Activated naive CD8-positive, alpha-beta T cell (primary cell): Measurements from ENCODE around the gene CPT1A.

Source experiments
- H3K27ac Mint-ChIP-seq: one replicate; pipeline ENCODE4 v1.8.0; 2021; ENCODE audit warnings: mixed read lengths
- H3K27me3 Mint-ChIP-seq: one replicate; pipeline ENCODE4 v1.8.0; 2021; ENCODE audit warnings: mixed read lengths
- H3K36me3 Mint-ChIP-seq: one replicate; pipeline ENCODE4 v1.8.0; 2021; ENCODE audit warnings: mixed read lengths
- H3K4me1 Mint-ChIP-seq: one replicate; pipeline ENCODE4 v1.8.0; 2021; ENCODE audit warnings: low read depth, mixed read lengths
- H3K4me3 Mint-ChIP-seq: one replicate; pipeline ENCODE4 v1.8.0; 2021; ENCODE audit warnings: mild to moderate bottlenecking, mixed read lengths
- H3K9me3 Mint-ChIP-seq: one replicate; pipeline ENCODE4 v1.8.0; 2021; ENCODE audit warnings: low read depth, mixed read lengths

CPT1A gene

DNA sequence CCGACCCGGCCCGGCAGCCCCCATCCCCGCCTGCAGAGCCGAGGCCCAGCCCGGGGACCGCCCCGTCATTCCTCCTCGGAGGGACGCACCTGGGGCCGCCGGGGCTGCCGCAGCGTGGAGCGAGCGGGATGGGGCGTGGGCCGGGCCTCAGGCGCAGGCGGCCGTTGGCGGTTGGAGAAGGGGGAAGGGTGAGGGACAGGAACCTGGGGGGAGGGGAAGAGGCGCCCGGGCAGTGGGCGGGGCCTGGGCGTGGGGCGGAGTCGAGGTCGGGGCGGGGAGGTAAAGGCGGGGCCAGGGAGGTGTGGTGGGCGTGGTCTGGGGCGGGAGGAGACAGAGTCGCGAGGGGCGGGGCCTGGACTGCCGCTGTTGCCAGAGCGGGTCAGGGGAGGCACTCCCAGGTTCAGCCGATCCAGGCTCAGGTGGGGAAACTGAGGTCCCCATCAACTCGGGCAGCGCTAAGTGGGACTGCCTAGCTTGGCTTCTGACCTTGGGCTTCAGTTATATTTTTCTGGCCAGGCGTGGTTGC, 90.3 kb downstream of the CPT1A start, which contains the start of gene TESMIN:
Gene TESMIN (minus strand): TSS at position 190 of the 526 bp plus-strand sequence. CDS start 860 bp downstream, outside the sequence.
- Mint-ChIP-seq H3K27me3 (no peaks in the 10 kb centered on the region), H3K27ac (no peak within 1 kb of the TSS), H3K4me1 (peaks cover 6% of the 10 kb centered on the region), H3K36me3 (peaks cover 3% of the 10 kb centered on the region), H3K4me3 (peak within 1 kb of the TSS; percentile 78), H3K9me3 (no peaks in the 10 kb centered on the region)

DNA sequence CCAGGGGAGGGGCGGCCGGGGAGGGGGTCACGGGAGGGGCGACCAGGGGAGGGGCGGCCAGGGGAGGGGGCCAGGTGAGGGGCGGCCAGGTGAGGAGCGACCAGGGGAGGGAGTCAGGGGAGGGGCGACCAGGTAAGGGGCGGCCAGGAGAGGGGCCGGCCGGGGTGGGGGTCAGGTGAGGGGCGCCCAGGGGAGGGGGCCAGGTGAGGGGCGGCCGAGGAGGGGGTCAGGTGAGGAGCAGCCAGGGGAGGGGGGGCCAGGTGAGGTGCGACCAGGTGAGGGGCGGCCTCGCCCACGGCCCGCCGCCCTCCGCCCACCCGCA, 90.8 kb downstream of the CPT1A start:
- Mint-ChIP-seq H3K27ac (no peak overlapping the region), H3K9me3 (no peaks in the 10 kb centered on the region), H3K36me3 (no peaks in the 10 kb centered on the region), H3K4me3 (no peak overlapping the region), H3K27me3 (no peaks in the 10 kb centered on the region), H3K4me1 (peaks cover 6% of the 10 kb centered on the region)

DNA sequence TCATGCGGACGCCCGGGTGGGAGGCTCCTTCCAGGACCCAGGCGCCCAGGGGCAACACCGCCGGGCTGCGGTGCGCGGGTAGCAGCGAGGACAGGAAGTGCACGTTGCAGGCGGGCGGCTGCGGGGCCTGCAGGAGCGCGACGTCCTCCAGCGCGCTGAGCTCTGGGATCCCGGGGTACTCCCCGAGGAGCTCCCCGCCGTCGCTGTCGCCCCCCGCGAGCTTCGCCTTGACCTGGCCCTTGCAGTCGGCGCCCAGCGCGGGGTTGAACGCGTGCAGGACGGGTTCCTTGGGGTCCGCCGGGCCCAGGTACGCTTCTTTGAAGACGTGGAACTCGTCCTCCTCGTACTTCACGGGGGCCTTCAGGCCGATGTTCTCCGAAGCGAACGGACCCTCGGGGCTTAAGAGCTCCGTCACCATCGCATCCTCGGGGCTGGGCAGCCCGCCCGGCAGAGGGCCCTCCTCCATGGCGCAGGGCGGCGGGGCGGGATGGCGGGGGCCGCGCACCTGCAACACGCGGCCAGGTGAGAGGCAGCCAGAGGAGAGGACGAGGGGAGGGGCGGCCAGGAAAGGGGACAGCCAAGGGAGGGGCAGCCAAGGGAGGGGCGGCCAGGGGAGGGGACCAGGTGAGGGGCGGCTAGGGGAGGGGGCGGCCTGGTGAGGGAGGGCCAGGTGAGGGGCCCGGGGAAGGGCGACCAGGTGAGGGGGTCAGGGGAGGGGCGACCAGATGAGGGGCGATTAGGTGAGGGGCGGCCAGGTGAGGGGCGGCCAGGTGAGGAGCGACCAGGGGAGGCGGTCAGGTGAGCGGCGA, 91.3 kb downstream of the CPT1A start:
- Mint-ChIP-seq H3K27ac (no peak overlapping the region), H3K9me3 (no peaks in the 10 kb centered on the region), H3K4me3 (peak overlapping the region; percentile 23), H3K4me1 (peaks cover 6% of the 10 kb centered on the region), H3K27me3 (no peaks in the 10 kb centered on the region), H3K36me3 (no peaks in the 10 kb centered on the region)

DNA sequence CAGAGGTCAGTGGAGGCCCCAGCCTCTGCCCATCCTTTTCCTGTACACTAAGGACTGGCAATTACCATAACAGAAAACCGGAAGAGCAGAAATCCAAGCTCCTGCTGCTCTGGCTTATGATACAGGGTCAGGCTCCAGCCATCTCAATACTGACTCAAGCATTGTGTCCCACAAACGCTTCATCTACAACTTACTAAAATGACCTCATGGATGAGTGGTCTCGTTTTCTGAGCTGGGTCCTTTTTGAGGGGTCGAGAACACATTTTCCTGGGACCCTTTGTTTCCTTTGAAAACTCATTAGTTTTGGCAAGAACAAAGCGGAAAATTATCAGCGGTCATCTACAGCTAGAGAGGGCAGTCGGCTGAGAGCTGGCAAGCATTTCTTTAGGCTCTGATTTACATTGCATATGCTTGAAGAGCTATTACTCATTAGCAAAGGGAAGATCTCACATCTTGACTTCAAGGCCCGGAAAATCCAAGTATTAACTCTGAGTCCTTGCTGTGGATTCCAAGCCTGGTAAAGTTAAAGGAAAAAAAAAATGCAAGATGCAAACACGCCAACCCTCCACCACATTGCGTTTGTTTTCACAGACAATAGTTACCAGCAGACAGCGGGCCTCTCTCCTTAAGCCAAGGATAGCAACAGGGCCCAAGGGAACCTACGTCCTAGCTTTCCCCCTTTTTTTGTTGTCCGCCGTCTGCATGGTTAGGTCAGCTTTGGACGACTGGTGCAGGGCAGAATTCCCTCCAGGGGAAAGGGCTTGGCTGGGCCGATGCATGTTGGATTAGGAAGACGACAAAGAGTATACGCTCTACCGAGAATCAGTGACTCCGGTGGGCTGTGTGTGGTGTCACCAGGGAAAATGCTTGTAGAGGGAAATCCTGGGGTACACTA, 92.2 kb downstream of the CPT1A start:
- Mint-ChIP-seq H3K4me3 (peak overlapping the region; percentile 48), H3K36me3 (no peaks in the 10 kb centered on the region), H3K27me3 (no peaks in the 10 kb centered on the region), H3K9me3 (no peaks in the 10 kb centered on the region), H3K27ac (no peak overlapping the region), H3K4me1 (peaks cover 6% of the 10 kb centered on the region)

DNA sequence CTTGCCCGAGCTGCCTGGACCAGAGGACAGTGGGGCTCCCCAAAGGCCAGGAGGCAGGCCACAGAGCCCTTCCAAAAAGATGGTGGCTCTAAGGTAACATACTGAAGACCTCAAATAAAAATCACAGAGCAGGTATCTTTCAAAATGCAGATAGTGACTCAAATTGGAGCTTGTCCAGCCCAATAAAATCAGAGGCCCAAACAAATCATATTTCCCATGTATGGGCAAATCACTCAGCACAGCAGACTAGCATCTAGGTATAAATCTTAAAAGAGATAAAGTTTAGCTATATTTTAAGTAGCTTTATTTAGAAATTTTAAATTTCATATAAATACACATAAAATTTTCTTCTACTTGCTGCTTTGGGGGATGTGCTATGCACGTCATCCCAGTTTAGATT, 93.7 kb downstream of the CPT1A start:
- no peaks in the 10 kb centered on the region for H3K36me3 Mint-ChIP-seq
- H3K27ac Mint-ChIP-seq: no peak overlapping the region
- no peaks in the 10 kb centered on the region for H3K27me3 Mint-ChIP-seq
- peaks cover 4% of the 10 kb centered on the region for H3K4me1 Mint-ChIP-seq
- no peak overlapping the region for H3K4me3 Mint-ChIP-seq
- H3K9me3 Mint-ChIP-seq: no peaks in the 10 kb centered on the region

DNA sequence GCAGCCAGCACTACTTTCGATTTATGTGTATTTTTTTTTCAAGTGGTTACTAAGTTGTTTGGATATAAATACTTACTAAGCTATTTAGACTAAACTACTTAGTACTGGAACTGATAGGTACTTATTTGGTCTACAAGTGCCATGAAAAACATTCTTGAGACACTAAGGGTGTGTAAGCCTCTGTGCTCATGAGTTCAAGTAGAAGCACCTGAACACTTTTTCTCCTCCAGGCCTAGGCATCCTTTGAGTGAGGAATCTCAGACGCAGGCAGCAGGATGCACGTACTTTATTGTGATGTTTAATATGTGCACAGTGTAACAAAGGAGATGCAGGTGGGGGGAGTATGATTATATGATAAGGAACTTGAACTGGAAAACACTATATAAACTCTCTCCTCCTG, 98.2 kb downstream of the CPT1A start:
- no peaks in the 10 kb centered on the region for H3K4me1 Mint-ChIP-seq
- no peaks in the 10 kb centered on the region for H3K27me3 Mint-ChIP-seq
- H3K36me3 Mint-ChIP-seq: no peaks in the 10 kb centered on the region
- H3K9me3 Mint-ChIP-seq: no peaks in the 10 kb centered on the region
- no peak overlapping the region for H3K4me3 Mint-ChIP-seq
- H3K27ac Mint-ChIP-seq: no peak overlapping the region

DNA sequence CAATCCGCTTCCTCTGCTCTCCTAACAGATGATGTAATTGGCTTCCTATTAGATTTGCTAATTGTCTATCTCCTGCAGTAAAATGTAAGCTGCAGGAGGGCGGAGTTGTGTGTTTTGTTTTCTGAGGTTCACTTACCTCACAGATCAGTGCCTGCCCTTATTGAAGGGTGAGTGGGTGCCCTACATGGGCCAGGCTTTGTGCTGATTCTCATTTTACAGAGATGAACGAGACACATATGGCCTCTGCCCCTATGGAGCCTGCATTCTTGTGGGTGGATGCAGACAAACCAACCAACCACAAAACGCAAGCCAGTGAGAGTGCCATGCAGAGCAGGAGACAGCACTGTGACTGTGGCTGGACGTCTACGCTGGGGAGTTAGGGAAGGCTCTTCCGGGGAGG, 100.3 kb downstream of the CPT1A start:
- H3K36me3 Mint-ChIP-seq: no peaks in the 10 kb centered on the region
- H3K4me3 Mint-ChIP-seq: no peak overlapping the region
- no peaks in the 10 kb centered on the region for H3K27me3 Mint-ChIP-seq
- H3K27ac Mint-ChIP-seq: no peak overlapping the region
- H3K4me1 Mint-ChIP-seq: no peaks in the 10 kb centered on the region
- no peaks in the 10 kb centered on the region for H3K9me3 Mint-ChIP-seq

DNA sequence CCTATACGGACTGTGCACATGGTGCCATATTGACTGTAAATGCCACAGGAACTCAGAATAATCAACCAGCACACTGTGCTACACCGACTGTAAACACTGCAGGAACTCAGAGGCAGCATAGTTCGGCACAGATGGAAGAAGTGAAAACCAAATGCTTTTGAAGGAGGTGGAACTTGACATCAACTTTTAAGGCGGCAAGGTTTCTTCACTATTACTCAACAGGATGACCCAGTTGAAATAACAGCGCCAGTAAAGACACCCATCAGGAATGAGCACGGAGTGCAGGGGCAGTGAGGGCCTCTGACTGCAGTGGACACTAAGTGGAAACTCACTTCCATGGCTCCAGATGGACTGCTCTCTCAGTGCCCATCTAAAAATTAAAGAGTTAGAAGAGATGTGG, 106.1 kb downstream of the CPT1A start:
- no peaks in the 10 kb centered on the region for H3K4me1 Mint-ChIP-seq

DNA sequence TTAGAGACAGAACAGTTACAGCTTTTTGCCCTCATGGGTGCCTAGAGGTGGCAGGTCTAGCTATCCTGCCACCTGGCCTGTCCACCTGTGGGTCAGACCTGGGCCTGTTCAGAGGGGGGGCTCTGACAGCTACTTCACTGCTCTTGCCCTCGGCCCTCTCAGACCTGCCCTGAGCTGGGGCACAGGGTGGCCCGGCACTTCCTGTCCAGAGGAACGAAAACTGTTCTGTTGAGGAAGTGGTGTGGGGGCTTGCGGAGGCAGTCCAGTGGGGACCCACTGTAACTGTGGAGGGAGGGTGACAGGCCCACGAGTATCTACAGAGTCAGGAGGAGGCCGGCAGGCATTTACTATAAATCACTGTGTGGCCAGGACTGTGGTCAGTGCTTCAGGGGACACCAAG, 106.6 kb downstream of the CPT1A start:
- Mint-ChIP-seq H3K36me3 (no peaks in the 10 kb centered on the region), H3K9me3 (no peaks in the 10 kb centered on the region), H3K27ac (no peak overlapping the region), H3K27me3 (no peaks in the 10 kb centered on the region), H3K4me1 (no peaks in the 10 kb centered on the region), H3K4me3 (no peak overlapping the region)

More for the DNA sequence above, 106.1 kb downstream of the CPT1A start:
- Mint-ChIP-seq H3K36me3 (no peaks in the 10 kb centered on the region), H3K4me3 (no peak overlapping the region), H3K27me3 (no peaks in the 10 kb centered on the region), H3K9me3 (no peaks in the 10 kb centered on the region), H3K27ac (no peak overlapping the region)

DNA sequence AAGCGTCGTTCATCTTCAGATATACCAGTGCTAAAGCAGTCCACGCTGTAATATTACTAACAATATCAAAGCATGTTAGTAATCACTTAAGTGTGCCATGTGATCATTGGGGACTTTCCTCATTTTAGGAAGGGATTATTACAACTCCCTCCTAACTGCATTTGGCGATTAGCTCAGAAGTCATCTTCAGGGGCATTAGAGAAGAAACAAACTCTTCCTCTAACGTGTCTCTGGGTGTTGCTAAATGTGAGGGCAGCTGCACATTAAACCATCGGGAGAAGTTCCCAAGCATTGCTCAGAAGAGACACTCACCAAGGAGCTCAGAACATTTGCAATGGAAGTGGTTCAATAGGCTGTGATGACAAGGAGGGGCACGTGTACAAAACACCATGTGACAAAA, 107.6 kb downstream of the CPT1A start:
- no peaks in the 10 kb centered on the region for H3K27me3 Mint-ChIP-seq

DNA sequence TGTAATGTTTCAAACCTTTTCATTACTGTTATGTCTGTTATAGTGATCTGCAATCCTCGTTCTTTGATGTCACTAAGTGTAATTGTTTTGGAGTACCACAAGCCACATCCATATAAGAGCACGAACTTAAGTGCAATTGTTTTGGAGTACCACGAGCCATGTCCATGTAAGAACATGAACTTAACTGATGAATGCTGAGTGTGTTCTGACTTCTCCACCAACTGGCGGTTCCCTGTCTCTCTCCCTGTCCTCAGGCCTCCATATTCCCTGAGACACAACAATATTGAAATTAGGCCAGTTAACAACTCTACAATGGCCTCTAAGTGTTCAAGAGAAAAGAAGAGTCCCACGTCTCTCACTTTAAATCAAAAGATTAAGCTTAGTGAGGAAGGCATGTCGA, 113.9 kb downstream of the CPT1A start:
- Mint-ChIP-seq H3K9me3 (no peaks in the 10 kb centered on the region), H3K4me1 (no peaks in the 10 kb centered on the region), H3K4me3 (no peak overlapping the region), H3K36me3 (no peaks in the 10 kb centered on the region), H3K27ac (no peak overlapping the region), H3K27me3 (no peaks in the 10 kb centered on the region)

More for the DNA sequence above, 107.6 kb downstream of the CPT1A start:
- no peak overlapping the region for H3K4me3 Mint-ChIP-seq
- H3K4me1 Mint-ChIP-seq: no peaks in the 10 kb centered on the region
- no peaks in the 10 kb centered on the region for H3K9me3 Mint-ChIP-seq
- no peaks in the 10 kb centered on the region for H3K36me3 Mint-ChIP-seq
- no peak overlapping the region for H3K27ac Mint-ChIP-seq

DNA sequence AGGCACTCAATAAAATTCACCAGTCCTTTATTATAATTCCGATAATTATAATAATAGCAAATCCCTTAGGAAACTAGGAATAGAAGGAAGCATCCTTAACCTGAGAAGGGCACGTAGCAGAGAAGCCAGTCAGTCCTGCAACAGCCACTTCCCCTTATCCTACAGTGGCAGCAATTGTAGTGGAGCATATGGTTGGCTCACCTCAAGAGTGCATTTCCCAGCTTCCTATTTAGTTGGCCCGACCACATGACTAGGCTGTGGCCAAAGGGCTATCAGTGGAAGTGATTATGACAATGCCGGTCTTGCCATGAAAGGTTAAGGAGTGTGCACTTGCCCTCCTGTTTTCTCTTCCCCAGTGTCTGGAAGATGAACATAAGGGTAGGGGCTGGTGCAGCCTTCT, 117.4 kb downstream of the CPT1A start:
- no peaks in the 10 kb centered on the region for H3K4me1 Mint-ChIP-seq
- H3K27ac Mint-ChIP-seq: no peak overlapping the region
- no peaks in the 10 kb centered on the region for H3K27me3 Mint-ChIP-seq
- H3K4me3 Mint-ChIP-seq: no peak overlapping the region
- H3K36me3 Mint-ChIP-seq: peaks cover 16% of the 10 kb centered on the region
- peaks cover 5% of the 10 kb centered on the region for H3K9me3 Mint-ChIP-seq

DNA sequence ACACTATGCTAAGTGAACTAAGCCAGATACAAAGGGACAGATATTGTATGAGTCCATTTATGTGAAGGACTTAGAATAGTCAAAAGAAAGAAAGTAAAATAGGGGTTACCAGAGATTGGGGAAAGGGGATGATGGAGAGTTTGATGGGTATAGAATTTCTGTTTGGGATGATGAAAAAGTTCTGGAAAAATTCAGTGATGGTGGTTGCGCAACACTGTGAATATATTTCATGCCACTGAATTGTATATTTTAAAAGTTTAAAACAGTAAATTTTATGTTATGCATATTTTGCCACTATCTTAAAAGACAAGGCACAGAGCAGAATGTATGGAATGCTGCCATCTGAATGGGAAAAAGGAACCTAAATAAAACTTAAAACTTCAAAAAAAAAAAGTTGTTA, 119.6 kb downstream of the CPT1A start:
- Mint-ChIP-seq H3K4me3 (no peak overlapping the region), H3K27me3 (no peaks in the 10 kb centered on the region), H3K4me1 (no peaks in the 10 kb centered on the region), H3K9me3 (peaks cover 5% of the 10 kb centered on the region), H3K36me3 (peaks cover 23% of the 10 kb centered on the region), H3K27ac (no peak overlapping the region)

DNA sequence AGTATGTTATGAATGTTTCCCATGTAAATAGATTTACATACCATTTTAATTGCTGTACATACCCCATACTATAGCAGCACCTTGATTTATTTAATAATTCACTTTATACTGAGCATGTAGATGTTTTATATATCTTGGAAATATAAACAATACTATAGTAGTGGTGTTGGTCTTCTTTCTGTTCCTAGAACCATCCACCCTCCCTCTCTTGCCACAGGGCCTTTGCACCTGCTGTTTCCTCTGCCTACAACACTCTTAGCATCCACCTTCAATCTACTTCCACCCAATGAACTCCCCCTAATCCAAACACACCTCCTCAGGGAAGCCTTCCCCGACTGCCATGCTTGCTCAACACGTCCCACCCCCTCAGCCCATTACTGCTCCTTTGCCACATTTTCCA, 120.6 kb downstream of the CPT1A start:
- Mint-ChIP-seq H3K27ac (no peak overlapping the region), H3K27me3 (no peaks in the 10 kb centered on the region), H3K36me3 (peaks cover 23% of the 10 kb centered on the region), H3K4me1 (no peaks in the 10 kb centered on the region), H3K4me3 (no peak overlapping the region), H3K9me3 (peaks cover 5% of the 10 kb centered on the region)

DNA sequence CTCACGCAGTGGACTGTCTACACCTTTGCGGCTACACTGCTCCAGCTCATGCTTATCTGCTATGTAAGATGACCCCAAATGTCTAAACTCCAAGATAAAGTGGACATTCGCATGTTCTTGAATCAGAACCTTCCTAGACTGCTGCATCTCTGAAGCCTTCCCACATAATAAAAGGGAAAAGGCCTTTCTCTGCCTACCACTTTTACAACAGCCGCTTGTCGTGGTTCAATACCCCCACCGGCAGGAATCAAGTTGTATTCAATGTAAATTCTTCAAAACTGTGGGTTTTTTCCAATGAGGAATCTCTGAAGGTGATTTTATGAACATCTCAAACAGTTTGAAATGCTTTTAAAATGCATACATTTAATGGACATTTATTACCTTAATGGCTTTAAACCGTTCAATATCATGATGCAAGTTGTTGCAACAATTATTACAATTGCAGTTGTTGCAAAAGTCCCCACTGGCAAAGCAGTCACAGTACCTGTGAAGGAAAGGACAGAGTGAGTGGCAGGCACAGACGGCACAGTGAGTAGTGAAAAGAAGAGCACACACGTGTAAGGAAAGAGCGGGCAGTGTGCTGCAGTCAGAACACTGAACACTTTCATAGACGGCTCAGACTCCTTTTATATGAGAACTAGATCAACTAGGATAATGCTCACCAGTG, 126.1 kb downstream of the CPT1A start:
- no peak overlapping the region for H3K27ac Mint-ChIP-seq
- no peak overlapping the region for H3K4me3 Mint-ChIP-seq
- H3K4me1 Mint-ChIP-seq: no peaks in the 10 kb centered on the region
- no peaks in the 10 kb centered on the region for H3K27me3 Mint-ChIP-seq
- peaks cover 19% of the 10 kb centered on the region for H3K36me3 Mint-ChIP-seq
- peaks cover 5% of the 10 kb centered on the region for H3K9me3 Mint-ChIP-seq
